Mucosa of stomach (tissue), 1 donor: Measurements from ENCODE around the gene TRERF1.

ENCODE experiments used
- H3K27me3 ChIP-seq: one replicate; pipeline ENCODE4 v1.7.0; 2013; ENCODE audit warnings: mild to moderate bottlenecking, low read length; ENCODE audit not compliant: control insufficient read depth, insufficient read depth
- H3K36me3 ChIP-seq: one replicate; pipeline ENCODE4 v1.7.0; 2013; ENCODE audit warnings: low read length; ENCODE audit not compliant: control insufficient read depth, insufficient read depth
- H3K4me1 ChIP-seq: one replicate; pipeline ENCODE4 v1.7.0; 2013; ENCODE audit warnings: mild to moderate bottlenecking, low read length; ENCODE audit not compliant: control insufficient read depth, insufficient read depth
- H3K4me3 ChIP-seq: one replicate; pipeline ENCODE4 v1.7.0; 2013; ENCODE audit warnings: low read length
- H3K9ac ChIP-seq: one replicate; pipeline ENCODE4 v1.7.0; 2013; ENCODE audit warnings: mild to moderate bottlenecking, low read length, moderate library complexity
- H3K9me3 ChIP-seq: one replicate; pipeline ENCODE4 v1.7.0; 2013; ENCODE audit warnings: mild to moderate bottlenecking, low read length, moderate library complexity; ENCODE audit not compliant: control insufficient read depth
- donor health status: Pancreatic carcinoma.

Gene TRERF1

DNA sequence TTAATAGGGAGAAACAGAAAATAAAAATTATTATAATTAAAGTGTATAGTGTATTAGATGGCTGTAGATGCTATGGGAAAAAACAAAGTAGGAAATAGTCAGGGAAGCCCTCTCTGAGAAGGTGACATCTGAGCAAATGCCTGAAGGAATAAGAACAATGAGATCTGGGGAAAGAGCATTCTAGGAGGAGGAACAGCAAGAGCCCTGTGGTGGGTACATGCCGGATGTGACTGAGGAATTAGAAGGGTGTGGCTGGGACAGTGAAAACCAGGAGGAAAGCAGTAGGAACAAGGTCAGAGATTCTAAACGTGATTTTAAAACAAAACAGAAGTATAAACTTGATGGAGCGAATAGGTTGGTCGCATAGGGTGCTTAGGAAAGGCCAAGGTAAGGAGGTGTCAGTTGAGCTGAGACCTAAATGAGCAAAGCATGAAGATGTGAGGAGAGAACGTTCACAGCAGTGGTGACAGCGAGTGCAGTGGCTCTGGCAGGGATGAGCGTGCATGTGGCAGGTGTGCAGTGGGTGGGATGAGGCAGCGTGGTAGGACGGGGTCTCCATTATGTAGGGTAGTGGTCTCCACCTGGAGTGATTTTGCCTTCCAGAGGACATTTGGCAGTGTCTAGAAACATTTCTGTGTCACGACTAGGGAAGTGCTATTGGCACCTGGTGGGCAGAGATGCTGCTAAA, 137.0 kb downstream of the TRERF1 start:
- no peak overlapping the region for H3K4me3 ChIP-seq
- H3K27me3 ChIP-seq, result no peaks in the 10 kb centered on the region
- no peaks in the 10 kb centered on the region for H3K36me3 ChIP-seq
- peaks cover 30% of the 10 kb centered on the region for H3K4me1 ChIP-seq
- H3K9ac ChIP-seq, result no peak overlapping the region
- H3K9me3 ChIP-seq, result no peaks in the 10 kb centered on the region

DNA sequence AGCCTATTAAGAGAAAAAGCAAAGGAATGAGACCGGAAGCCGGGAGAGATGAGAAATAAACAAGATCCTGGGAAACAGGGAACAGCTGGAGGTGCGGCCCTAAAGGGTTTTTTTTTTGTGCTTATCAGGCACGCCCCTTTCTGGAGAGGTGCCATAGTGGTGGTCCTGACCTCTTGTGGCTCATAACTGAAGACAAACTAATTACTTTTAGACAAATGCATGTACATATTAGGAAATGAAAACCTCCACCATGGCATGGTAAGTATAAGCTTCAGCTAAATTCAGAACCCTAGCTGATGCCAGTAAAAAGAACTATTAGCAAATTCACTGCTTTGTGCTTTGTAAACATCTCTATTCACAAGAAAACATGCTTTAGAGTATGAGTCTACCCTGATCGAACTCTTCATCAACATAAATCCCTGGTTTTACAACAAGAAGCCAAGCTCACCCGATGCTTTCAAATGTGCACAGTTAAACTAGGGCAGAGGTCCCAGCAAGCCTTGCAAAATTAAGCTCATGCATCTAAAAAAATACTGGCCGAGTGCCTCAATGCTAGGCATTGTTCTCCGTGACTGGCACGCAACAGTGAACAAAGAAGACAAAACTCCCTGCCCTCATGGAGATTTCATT, 137.7 kb downstream of the TRERF1 start:
- H3K4me3 ChIP-seq, result no peak overlapping the region
- H3K9me3 ChIP-seq, result no peaks in the 10 kb centered on the region
- peaks cover 30% of the 10 kb centered on the region for H3K4me1 ChIP-seq
- H3K36me3 ChIP-seq, result no peaks in the 10 kb centered on the region
- H3K27me3 ChIP-seq, result no peaks in the 10 kb centered on the region
- no peak overlapping the region for H3K9ac ChIP-seq

DNA sequence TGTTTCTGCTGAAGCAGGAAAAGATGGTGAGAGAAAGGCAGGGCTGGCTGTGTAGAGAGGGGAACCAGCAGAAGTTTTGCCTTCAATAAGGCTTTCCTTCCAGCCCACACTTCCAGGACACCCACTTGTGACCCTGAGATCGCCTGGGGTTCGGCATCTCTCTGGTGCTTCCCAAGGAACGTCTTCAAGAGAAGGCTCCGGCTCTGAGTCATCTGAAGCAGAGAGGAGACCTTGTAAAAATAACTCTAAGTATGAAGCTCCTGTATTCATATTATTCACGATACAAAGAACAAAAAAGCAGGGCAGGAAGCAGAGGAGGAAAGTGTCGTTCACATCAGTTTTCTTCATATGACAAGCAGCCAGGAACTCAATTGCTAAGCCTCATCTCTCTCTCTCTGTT, 138.7 kb downstream of the TRERF1 start:
- Histone ChIP-seq H3K4me1 (peaks cover 30% of the 10 kb centered on the region), H3K9me3 (no peaks in the 10 kb centered on the region), H3K27me3 (no peaks in the 10 kb centered on the region), H3K9ac (no peak overlapping the region), H3K36me3 (no peaks in the 10 kb centered on the region), H3K4me3 (no peak overlapping the region)

GRCh38 chr6:42307141-42307470, 144.6 kb downstream of the TRERF1 start:
- Histone ChIP-seq H3K4me1 (peaks cover 9% of the 10 kb centered on the region), H3K9ac (no peak overlapping the region), H3K9me3 (no peaks in the 10 kb centered on the region), H3K4me3 (no peak overlapping the region), H3K27me3 (no peaks in the 10 kb centered on the region), H3K36me3 (no peaks in the 10 kb centered on the region)

DNA sequence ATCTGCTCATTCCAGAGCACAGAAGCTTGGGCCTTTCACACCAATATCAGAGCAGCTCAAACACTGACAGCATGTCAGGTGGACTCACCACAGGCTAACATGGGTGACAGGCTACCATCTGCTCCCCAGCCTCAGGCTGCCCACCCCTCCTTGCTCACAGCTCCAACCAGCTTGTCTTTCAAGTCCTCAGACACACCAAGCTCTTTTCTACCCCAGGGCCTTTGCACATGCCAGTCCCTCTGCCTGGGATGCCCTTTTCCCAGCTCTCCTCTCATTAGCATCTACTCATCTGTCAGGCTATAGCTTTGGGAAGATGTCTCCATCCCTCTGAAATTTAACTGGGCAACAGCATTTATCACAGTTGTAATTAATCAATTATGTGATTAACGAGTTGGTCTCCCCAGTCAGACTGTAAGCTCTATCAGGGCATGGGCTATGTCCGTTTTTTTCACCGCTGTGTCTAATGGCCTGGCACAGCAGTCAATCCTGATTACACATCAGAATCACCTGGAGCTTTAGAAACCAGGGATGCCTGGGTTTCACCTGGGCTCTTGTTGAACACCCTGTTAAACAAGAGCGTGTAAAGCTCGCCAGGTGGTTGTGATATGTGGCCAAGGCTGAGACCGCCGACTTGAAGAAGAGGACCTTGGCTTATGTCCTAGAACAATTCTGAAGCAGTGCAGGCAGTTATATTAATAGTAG, 145.1 kb downstream of the TRERF1 start:
- H3K36me3 ChIP-seq, result no peaks in the 10 kb centered on the region
- peaks cover 9% of the 10 kb centered on the region for H3K4me1 ChIP-seq
- no peaks in the 10 kb centered on the region for H3K27me3 ChIP-seq
- no peaks in the 10 kb centered on the region for H3K9me3 ChIP-seq
- no peak overlapping the region for H3K4me3 ChIP-seq
- H3K9ac ChIP-seq, result no peak overlapping the region

DNA sequence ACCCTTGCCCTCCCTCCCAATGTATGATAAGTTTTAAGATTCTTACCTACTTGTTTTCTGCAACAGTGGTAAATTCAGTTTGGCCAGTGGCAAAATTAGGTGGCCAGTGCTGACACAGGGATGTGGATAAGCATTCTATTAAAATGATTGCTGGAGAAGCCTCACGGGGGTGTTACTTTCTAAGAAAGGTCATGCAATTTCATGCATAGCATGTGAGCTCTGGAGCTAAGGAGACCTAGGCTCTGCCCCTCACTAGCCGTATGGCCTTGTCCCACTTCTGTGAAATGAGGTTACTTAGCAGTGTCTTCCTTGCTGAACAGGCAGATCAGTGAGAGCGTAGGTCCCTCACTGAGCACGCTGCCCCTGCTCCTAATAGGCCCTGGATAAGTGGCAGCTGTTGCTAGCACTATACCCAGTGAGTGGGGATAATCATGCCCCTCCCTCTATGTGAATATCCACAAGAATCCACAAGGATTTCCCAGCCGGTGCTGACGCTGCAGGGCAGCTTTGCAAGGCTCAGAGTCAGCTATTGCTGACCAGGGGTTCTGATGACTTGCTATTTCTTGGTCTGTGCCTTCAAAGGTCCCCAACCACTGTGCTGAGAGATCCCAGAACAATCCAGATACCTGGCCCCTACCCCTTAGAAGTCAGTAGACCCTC, 147.5 kb downstream of the TRERF1 start:
- H3K36me3 ChIP-seq, result peaks cover 5% of the 10 kb centered on the region
- no peak overlapping the region for H3K9ac ChIP-seq
- H3K27me3 ChIP-seq, result no peaks in the 10 kb centered on the region
- H3K4me3 ChIP-seq, result no peak overlapping the region
- no peaks in the 10 kb centered on the region for H3K9me3 ChIP-seq
- H3K4me1 ChIP-seq, result peaks cover 9% of the 10 kb centered on the region

- H3K4me1 ChIP-seq, result peaks cover 9% of the 10 kb centered on the region
- H3K36me3 ChIP-seq, result peaks cover 5% of the 10 kb centered on the region
- H3K4me3 ChIP-seq, result no peak overlapping the region
- H3K9me3 ChIP-seq, result no peaks in the 10 kb centered on the region
- H3K27me3 ChIP-seq, result no peaks in the 10 kb centered on the region
- no peak overlapping the region for H3K9ac ChIP-seq
Observed at GRCh38 chr6:42302411-42302810, 149.3 kb downstream of the TRERF1 start.

- H3K9me3 ChIP-seq, result no peaks in the 10 kb centered on the region
- no peak overlapping the region for H3K4me3 ChIP-seq
- peaks cover 8% of the 10 kb centered on the region for H3K4me1 ChIP-seq
- no peaks in the 10 kb centered on the region for H3K27me3 ChIP-seq
- no peak overlapping the region for H3K9ac ChIP-seq
- peaks cover 5% of the 10 kb centered on the region for H3K36me3 ChIP-seq
Observed at GRCh38 chr6:42301986-42302385, 149.7 kb downstream of the TRERF1 start.

- no peaks in the 10 kb centered on the region for H3K27me3 ChIP-seq
- no peak overlapping the region for H3K4me3 ChIP-seq
- H3K36me3 ChIP-seq, result peaks cover 5% of the 10 kb centered on the region
- H3K9me3 ChIP-seq, result no peaks in the 10 kb centered on the region
- H3K9ac ChIP-seq, result no peak overlapping the region
- peaks cover 8% of the 10 kb centered on the region for H3K4me1 ChIP-seq
Observed at GRCh38 chr6:42300701-42301100, 151.0 kb downstream of the TRERF1 start.

- no peaks in the 10 kb centered on the region for H3K27me3 ChIP-seq
- no peak overlapping the region for H3K9ac ChIP-seq
- H3K4me3 ChIP-seq, result no peak overlapping the region
Observed at GRCh38 chr6:42300185-42300584, 151.5 kb downstream of the TRERF1 start.

GRCh38 chr6:42297661-42298060, 154.1 kb downstream of the TRERF1 start:
- Histone ChIP-seq H3K4me1 (peaks cover 37% of the 10 kb centered on the region), H3K4me3 (no peak overlapping the region), H3K36me3 (peaks cover 5% of the 10 kb centered on the region), H3K27me3 (no peaks in the 10 kb centered on the region), H3K9ac (no peak overlapping the region), H3K9me3 (no peaks in the 10 kb centered on the region)

More at GRCh38 chr6:42300185-42300584, 151.5 kb downstream of the TRERF1 start:
- peaks cover 5% of the 10 kb centered on the region for H3K36me3 ChIP-seq
- peaks cover 13% of the 10 kb centered on the region for H3K4me1 ChIP-seq
- H3K9me3 ChIP-seq, result no peaks in the 10 kb centered on the region

DNA sequence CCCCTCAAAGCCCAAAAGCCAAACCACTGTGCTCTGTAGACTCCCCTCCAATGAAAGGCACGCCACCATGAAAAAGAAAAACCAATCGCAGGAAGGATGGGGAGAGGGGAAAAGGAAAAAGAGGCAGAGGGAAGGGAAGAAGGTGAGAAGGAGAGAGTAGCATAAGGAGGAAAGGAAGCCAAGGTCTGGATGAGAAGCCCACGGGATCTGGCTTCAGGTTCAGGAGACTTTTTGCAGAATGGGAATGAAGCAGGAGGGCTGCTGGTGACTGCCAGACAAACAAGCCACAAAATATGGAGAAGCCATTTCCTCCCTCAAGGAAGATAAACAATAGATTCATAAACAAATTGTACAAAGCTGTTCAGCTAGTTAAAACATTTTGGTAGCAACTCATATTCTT, 155.1 kb downstream of the TRERF1 start:
- Histone ChIP-seq H3K4me3 (no peak overlapping the region), H3K27me3 (no peaks in the 10 kb centered on the region), H3K9me3 (no peaks in the 10 kb centered on the region), H3K4me1 (peaks cover 47% of the 10 kb centered on the region), H3K36me3 (peaks cover 5% of the 10 kb centered on the region), H3K9ac (no peak overlapping the region)
